Thyroid gland (tissue), 4 donors: ENCODE results near the gene TOX3.

Experiments used
- CTCF ChIP-seq, 6 experiments: fragments of 200-600 bp in 3 of 6; fragments of 450-650 bp in 3 of 6; sonication (generic) in 3 of 6; IDR thresholded peaks; one replicate each; pipeline ENCODE4 v1.5.1; 2016 to 2019; ENCODE audit warnings: antibody characterized with exemption in 6 of 6, mild to moderate bottlenecking in 2 of 6, inconsistent platforms in 1 of 6, moderate library complexity in 1 of 6
- POLR2A ChIP-seq, 2 donors: fragments of 450-650 bp; IDR thresholded peaks; one replicate each; pipeline ENCODE4 v1.6.1; 2017; ENCODE audit warnings: antibody characterized with exemption in 2 of 2, mild to moderate bottlenecking in 2 of 2, moderate library complexity in 1 of 2

GRCh38 chr16:52544703-52545102 is 2.2 kb downstream of the TOX3 start:
- TF ChIP-seq CTCF (IDR thresholded peaks at IDR 0.05) (no peak), POLR2A (IDR thresholded peaks at IDR 0.05) (no peak)
